ENCODE data around the gene CHRNA9. TPM values are rescaled to one million over a fixed set of nuclear protein-coding genes. Genes with fewer than 3 reads are reported as not detected.
"Not testable (repeated sequence)": the region's sequence is repeated elsewhere in the genome, so short reads cannot be mapped to it uniquely, and the experiment has no call there.

Gene CHRNA9
- total RNA-seq (ENCODE audit: unreplicated experiment) = not detected
- long read RNA-seq = 0 reads

- Mint-ChIP-seq H3K27ac (ENCODE audit: unreplicated experiment) (no peak within 1 kb of the TSS), H3K27me3 (ENCODE audit: unreplicated experiment) (peaks cover 5% of the 10 kb centered on the region), H3K4me3 (ENCODE audit: unreplicated experiment) (no peak within 1 kb of the TSS), H3K4me1 (ENCODE audit: low read depth, unreplicated experiment) (no peaks in the 10 kb centered on the region), H3K36me3 (ENCODE audit: unreplicated experiment) (no peaks in the 10 kb centered on the region), H3K9me3 (ENCODE audit: unreplicated experiment) (no peaks in the 10 kb centered on the region)
- TF ChIP-seq CTCF (IDR thresholded peaks at IDR 0.05; ENCODE audit: partially characterized antibody, unreplicated experiment) = no peak
- DNase-seq = no peak
Observed at GRCh38 chr4:40334591-40335524, at the start of gene CHRNA9. Gene CHRNA9, plus strand, starts transcription at chr4:40335333. Its CDS starts 135 bp downstream, at chr4:40335468.

- H3K27ac Mint-ChIP-seq (ENCODE audit: unreplicated experiment) = no peak overlapping the region
- no peak overlapping the region for H3K4me3 Mint-ChIP-seq (ENCODE audit: unreplicated experiment)
- TF ChIP-seq CTCF (IDR thresholded peaks at IDR 0.05; ENCODE audit: partially characterized antibody, unreplicated experiment) = no peak
- H3K9me3 Mint-ChIP-seq (ENCODE audit: unreplicated experiment) = peaks cover 4% of the 10 kb centered on the region
- H3K4me1 Mint-ChIP-seq (ENCODE audit: low read depth, unreplicated experiment) = no peaks in the 10 kb centered on the region
- DNase-seq = no peak
- H3K27me3 Mint-ChIP-seq (ENCODE audit: unreplicated experiment) = no peaks in the 10 kb centered on the region
- H3K36me3 Mint-ChIP-seq (ENCODE audit: unreplicated experiment) = no peaks in the 10 kb centered on the region
Observed at GRCh38 chr4:40285692-40286091, 49.4 kb upstream of the CHRNA9 start.

GRCh38 chr4:40288566-40288965 lies 46.6 kb upstream of the CHRNA9 start:
- no peak for DNase-seq
- peaks cover 2% of the 10 kb centered on the region for H3K27me3 Mint-ChIP-seq (ENCODE audit: unreplicated experiment)
- no peak overlapping the region for H3K4me3 Mint-ChIP-seq (ENCODE audit: unreplicated experiment)
- TF ChIP-seq CTCF (IDR thresholded peaks at IDR 0.05; ENCODE audit: partially characterized antibody, unreplicated experiment) = no peak
- H3K27ac Mint-ChIP-seq (ENCODE audit: unreplicated experiment) = no peak overlapping the region
- no peaks in the 10 kb centered on the region for H3K4me1 Mint-ChIP-seq (ENCODE audit: low read depth, unreplicated experiment)
- H3K36me3 Mint-ChIP-seq (ENCODE audit: unreplicated experiment) = peaks cover 5% of the 10 kb centered on the region
- H3K9me3 Mint-ChIP-seq (ENCODE audit: unreplicated experiment) = peaks cover 6% of the 10 kb centered on the region

GRCh38 chr4:40289366-40290188 lies 45.6 kb upstream of the CHRNA9 start:
- no peak overlapping the region for H3K4me3 Mint-ChIP-seq (ENCODE audit: unreplicated experiment)
- peaks cover 6% of the 10 kb centered on the region for H3K9me3 Mint-ChIP-seq (ENCODE audit: unreplicated experiment)
- no peaks in the 10 kb centered on the region for H3K4me1 Mint-ChIP-seq (ENCODE audit: low read depth, unreplicated experiment)
- no peak for DNase-seq
- H3K27me3 Mint-ChIP-seq (ENCODE audit: unreplicated experiment) = peaks cover 2% of the 10 kb centered on the region
- H3K27ac Mint-ChIP-seq (ENCODE audit: unreplicated experiment) = no peak overlapping the region
- peaks cover 5% of the 10 kb centered on the region for H3K36me3 Mint-ChIP-seq (ENCODE audit: unreplicated experiment)
- TF ChIP-seq CTCF (IDR thresholded peaks at IDR 0.05; ENCODE audit: partially characterized antibody, unreplicated experiment) = no peak

- H3K27me3 Mint-ChIP-seq (ENCODE audit: unreplicated experiment); H3K4me1 Mint-ChIP-seq (ENCODE audit: low read depth, unreplicated experiment); H3K9me3 Mint-ChIP-seq (ENCODE audit: unreplicated experiment); H3K4me3 Mint-ChIP-seq (ENCODE audit: unreplicated experiment); H3K27ac Mint-ChIP-seq (ENCODE audit: unreplicated experiment); DNase-seq; H3K36me3 Mint-ChIP-seq (ENCODE audit: unreplicated experiment): not testable (repeated sequence)
Observed at GRCh38 chr4:40290611-40291186, 44.4 kb upstream of the CHRNA9 start.

Measured in glutamatergic neuron (in vitro differentiated cells).